BJ (cell line): ENCODE measurements around the gene SLC2A9. TPM values are rescaled to one million over a fixed set of nuclear protein-coding genes. Genes with fewer than 3 reads are reported as not detected.

Experiments used
- CTCF ChIA-PET: fragments of 350-600 bp; formaldehyde crosslinking; extraction: SDS; loops from one replicate; lab custom pipeline; 2021; ENCODE audit warnings: antibody characterized with exemption, inconsistent platforms; lab: Yijun Ruan, JAX
- POLR2A ChIA-PET: fragments of 300-600 bp; sonication (Branson Sonifier 250); formaldehyde crosslinking; extraction: SDS; loops from one replicate; lab custom pipeline; 2021; ENCODE audit warnings: antibody characterized with exemption; lab: Charles Lee
- DNase-seq: peaks from one replicate; pipeline ENCODE4 v3.0.0-alpha.2; 2011; ENCODE audit warnings: low read depth
- H3K27me3 ChIP-seq: 2 replicates; pipeline ENCODE4 v1.6.0; 2011; ENCODE audit warnings: low read length; ENCODE audit not compliant: control insufficient read depth, insufficient read depth
- H3K36me3 ChIP-seq: 2 replicates; pipeline ENCODE4 v1.5.1; 2011; ENCODE audit warnings: low read length; ENCODE audit not compliant: control insufficient read depth, insufficient read depth
- H3K4me3 ChIP-seq: 2 replicates; pipeline ENCODE4 v1.5.1; 2011; ENCODE audit warnings: low read depth, mild to moderate bottlenecking, control low read depth, low read length
- CTCF ChIP-seq: IDR thresholded peaks from 2 replicates; pipeline ENCODE4 v1.5.1; 2011; ENCODE audit warnings: low read depth, mild to moderate bottlenecking, control low read depth, inconsistent platforms, low read length, moderate library complexity; ENCODE audit not compliant: insufficient read depth
- polyA plus RNA-seq: library from polyadenylated mRNA; depleted of rRNA; stranded (reverse); fragments of >200 nt; gene quantifications from 2 replicates; pipeline ENCODE4 v1.2.3, GENCODE V29; 2011

The SLC2A9 gene
- polyA plus RNA-seq, 1 experiment, result 6.4 TPM

GRCh38 chr4:9899306-9900055 lies 121.8 kb downstream of the SLC2A9 start:
- Histone ChIP-seq H3K27me3 (no peaks in the 10 kb centered on the region), H3K36me3 (no peaks in the 10 kb centered on the region), H3K4me3 (no peak overlapping the region)
- ChIA-PET CTCF (interaction anchor here (0.9 to 1.2 kb wide), 2 partner anchors 116 to 120 kb away, joined by 3 read pairs; no protein-coding TSS in a partner anchor), POLR2A (no interaction called here)
- DNase-seq, result no peak
- no peak for TF ChIP-seq CTCF

- ChIA-PET CTCF (interaction anchor here (1.2 kb wide), 1 partner anchor 117 kb away, joined by 3 read pairs; no protein-coding TSS in a partner anchor), POLR2A (no interaction called here)
- H3K27me3 ChIP-seq, result no peaks in the 10 kb centered on the region
- H3K4me3 ChIP-seq, result no peak overlapping the region
- no peak for DNase-seq
- no peaks in the 10 kb centered on the region for H3K36me3 ChIP-seq
- no peak for TF ChIP-seq CTCF
Observed at GRCh38 chr4:9898596-9899305, 122.5 kb downstream of the SLC2A9 start.

GRCh38 chr4:9895333-9895705 lies 126.0 kb downstream of the SLC2A9 start:
- Histone ChIP-seq H3K27me3 (no peaks in the 10 kb centered on the region), H3K36me3 (no peaks in the 10 kb centered on the region), H3K4me3 (no peak overlapping the region)
- ChIA-PET POLR2A (no interaction called here), CTCF (interaction anchor here (1.1 kb wide), 1 partner anchor 9 kb away, joined by 3 read pairs; no protein-coding TSS in a partner anchor)
- DNase-seq, result no peak
- TF ChIP-seq CTCF, result no peak

GRCh38 chr4:9894644-9895332 lies 126.5 kb downstream of the SLC2A9 start:
- ChIA-PET CTCF (interaction anchor here (1.1 kb wide), 1 partner anchor 10 kb away, joined by 3 read pairs; no protein-coding TSS in a partner anchor), POLR2A (no interaction called here)
- Histone ChIP-seq H3K27me3 (no peaks in the 10 kb centered on the region), H3K36me3 (no peaks in the 10 kb centered on the region), H3K4me3 (no peak overlapping the region)
- no peak for DNase-seq
- TF ChIP-seq CTCF, result no peak
